ENCODE results near the gene PRELP. TPM values are rescaled to one million over a fixed set of nuclear protein-coding genes. Genes with fewer than 3 reads are reported as not detected.

Gene PRELP
- total RNA-seq, 6 experiments from 2014 or later: 3.8 to 10.8 (median 5.4) TPM

DNA sequence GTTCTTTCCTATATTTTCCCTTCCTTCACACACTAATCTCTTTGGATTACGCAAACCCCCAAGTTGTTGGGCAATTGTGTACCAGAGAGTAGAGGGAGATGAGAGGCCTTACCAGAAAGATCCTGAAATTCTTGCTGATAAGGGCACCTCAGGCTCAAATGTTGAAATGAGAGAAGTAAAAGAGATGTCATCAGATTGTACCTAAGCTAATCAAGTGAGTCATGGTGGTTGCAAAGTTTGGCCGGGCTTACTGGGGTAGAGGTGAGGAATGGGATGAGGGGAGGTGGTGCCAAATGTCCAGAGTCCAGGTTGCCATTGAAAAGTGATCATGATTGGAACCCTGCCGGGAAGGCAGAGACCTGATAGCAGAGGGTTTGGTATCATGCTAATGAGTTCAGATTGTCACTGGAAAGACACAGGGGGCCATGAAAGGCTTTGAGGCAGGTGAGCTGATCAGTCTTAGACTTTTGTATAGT lies 61.4 kb downstream of the PRELP start:
- intact Hi-C loops (cut with DNase I): no loop called here
- WGBS (ENCODE audit: insufficient coverage, low coverage, low lambda C conversion rate, missing lambda C conversion rate): 24% methylated on average over 3 of the region's 3 CpGs
- DNase-seq (peak; percentile 79 to 94 (median 87)), ATAC-seq (peak; percentile 71 to 83 (median 75))
- Histone ChIP-seq H3K36me3 (no peaks in the 10 kb centered on the region), H3K4me3 (no peak overlapping the region), H3K27ac (peak overlapping the region; percentile 77 to 100 (median 97)), H3K27me3 (no peaks in the 10 kb centered on the region), H3K9me3 (no peaks in the 10 kb centered on the region), H3K4me1 (peaks cover 0 to 41% (median 18%) of the 10 kb centered on the region in 4 donors)
- TF ChIP-seq, protein P1, sequence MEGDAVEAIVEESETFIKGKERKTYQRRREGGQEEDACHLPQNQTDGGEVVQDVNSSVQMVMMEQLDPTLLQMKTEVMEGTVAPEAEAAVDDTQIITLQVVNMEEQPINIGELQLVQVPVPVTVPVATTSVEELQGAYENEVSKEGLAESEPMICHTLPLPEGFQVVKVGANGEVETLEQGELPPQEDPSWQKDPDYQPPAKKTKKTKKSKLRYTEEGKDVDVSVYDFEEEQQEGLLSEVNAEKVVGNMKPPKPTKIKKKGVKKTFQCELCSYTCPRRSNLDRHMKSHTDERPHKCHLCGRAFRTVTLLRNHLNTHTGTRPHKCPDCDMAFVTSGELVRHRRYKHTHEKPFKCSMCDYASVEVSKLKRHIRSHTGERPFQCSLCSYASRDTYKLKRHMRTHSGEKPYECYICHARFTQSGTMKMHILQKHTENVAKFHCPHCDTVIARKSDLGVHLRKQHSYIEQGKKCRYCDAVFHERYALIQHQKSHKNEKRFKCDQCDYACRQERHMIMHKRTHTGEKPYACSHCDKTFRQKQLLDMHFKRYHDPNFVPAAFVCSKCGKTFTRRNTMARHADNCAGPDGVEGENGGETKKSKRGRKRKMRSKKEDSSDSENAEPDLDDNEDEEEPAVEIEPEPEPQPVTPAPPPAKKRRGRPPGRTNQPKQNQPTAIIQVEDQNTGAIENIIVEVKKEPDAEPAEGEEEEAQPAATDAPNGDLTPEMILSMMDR (IDR thresholded peaks at IDR 0.05): no peak
- peak; percentile 79 for TF ChIP-seq POLR2A (IDR thresholded peaks at IDR 0.05)

DNA sequence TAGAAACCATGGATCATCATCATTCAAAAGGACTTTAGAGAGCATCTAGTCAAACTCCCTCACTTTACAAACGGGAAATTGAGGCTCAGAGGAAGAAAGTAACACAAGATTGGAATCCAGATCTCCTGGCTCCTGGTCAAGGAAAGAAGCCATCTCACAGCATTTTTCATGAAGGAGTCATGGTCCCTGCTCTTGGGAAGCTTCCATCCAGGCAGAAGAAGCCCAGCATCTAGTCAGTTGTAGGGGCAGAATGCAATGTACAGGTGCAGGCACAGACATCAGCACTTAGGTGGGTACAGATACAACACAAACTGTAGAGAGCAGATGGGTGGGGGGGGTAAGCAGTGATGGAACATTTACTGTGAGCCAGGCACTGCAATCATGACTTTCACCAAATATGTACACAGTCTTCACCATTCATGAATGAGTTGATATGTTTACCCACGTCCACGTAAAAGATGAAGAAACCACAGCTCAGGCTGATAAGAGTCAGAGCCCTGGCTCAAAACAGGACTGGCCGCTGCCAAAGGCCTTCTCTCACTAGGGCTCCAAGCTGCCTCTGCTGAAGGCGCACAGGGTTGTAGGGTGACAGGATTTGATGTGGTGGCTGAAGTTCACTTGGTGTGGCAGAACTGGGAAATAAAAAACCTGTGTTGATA lies 62.3 kb downstream of the PRELP start:
- Histone ChIP-seq H3K36me3 (no peaks in the 10 kb centered on the region), H3K27ac (peak overlapping the region; percentile 76 to 100 (median 97)), H3K27me3 (no peaks in the 10 kb centered on the region), H3K9me3 (no peaks in the 10 kb centered on the region), H3K4me1 (peaks cover 0 to 41% (median 18%) of the 10 kb centered on the region in 4 donors), H3K4me3 (no peak overlapping the region)
- ATAC-seq (peak; percentile 75 to 88 (median 80)), DNase-seq (peak; percentile 81 to 94 (median 93))
- WGBS (ENCODE audit: insufficient coverage, low coverage, low lambda C conversion rate, missing lambda C conversion rate): 19% methylated on average over 5 of the region's 5 CpGs
- intact Hi-C loops (cut with DNase I): no loop called here
- peak; percentile 95 for TF ChIP-seq POLR2A (IDR thresholded peaks at IDR 0.05)
- TF ChIP-seq, protein P1 (IDR thresholded peaks at IDR 0.05): no peak

DNA sequence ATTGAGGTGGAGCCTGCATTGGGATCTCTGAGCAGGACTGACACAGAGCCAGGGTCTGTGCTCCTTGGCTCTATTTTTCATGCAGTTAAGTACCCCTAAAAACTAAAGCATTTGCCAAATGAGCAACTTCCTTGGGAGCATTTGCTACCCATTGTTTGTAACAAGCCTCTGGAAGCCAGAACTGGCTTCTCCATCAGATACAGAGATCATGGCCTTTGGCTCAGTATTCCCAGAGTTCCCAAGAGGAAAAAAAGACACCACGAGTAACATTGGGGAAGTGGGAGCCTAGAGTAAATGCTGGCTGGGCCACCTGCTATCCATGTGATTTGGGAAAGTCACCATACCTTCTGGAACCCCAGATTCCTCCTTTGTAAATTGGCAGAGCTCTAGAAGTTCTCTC lies 63.1 kb downstream of the PRELP start:
- H3K9me3 ChIP-seq: no peaks in the 10 kb centered on the region
- peak overlapping the region; percentile 76 to 100 (median 90) for H3K27ac ChIP-seq
- WGBS (ENCODE audit: insufficient coverage, low coverage, low lambda C conversion rate, missing lambda C conversion rate): 27% methylated on average over 1 of the region's 1 CpG
- peaks cover 0 to 41% (median 18%) of the 10 kb centered on the region in 4 donors for H3K4me1 ChIP-seq
- H3K27me3 ChIP-seq: no peaks in the 10 kb centered on the region
- DNase-seq: no peak
- no peak overlapping the region for H3K4me3 ChIP-seq
- no peak for ATAC-seq
- TF ChIP-seq, protein P1 (IDR thresholded peaks at IDR 0.05): no peak
- no peak for TF ChIP-seq POLR2A (IDR thresholded peaks at IDR 0.05)
- intact Hi-C loops (cut with DNase I): no loop called here
- no peaks in the 10 kb centered on the region for H3K36me3 ChIP-seq

DNA sequence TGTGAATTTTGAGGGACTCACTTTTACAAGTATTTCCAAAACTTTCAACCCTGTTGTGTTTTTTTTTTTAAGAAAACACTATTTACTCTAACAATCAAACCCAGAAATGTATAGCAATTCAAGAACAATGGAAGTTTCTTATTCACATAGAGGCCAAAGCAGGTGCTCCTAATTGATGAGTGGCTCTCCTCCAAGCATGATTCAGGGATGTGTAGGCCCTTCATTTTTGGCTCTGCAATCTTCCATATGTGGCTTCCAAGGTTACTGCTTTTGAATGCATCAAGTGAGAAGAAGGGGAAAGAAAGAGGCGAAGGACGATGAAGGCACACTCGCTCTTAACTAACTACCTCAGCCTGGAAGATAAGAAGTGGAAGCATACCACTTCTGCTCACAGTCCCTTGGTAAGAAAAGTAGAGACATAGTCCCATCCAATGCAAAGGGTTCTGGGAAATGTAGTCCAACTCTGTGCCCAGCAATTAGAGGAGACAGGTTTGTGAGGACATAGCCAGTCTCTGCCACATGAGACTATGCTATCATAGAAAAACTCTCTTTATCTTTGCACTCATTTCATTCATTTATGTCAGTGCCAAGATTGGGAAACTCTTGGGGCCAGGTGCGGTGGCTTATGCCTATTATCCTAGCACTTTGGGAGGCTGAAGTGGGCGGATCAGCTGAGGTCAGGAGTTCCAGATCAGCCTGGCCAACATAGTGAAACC lies 64.4 kb downstream of the PRELP start:
- ATAC-seq (peak; percentile 30 to 52 (median 46)), DNase-seq (peak; percentile 71 to 73 (median 72))
- intact Hi-C loops (cut with DNase I): no loop called here
- no peaks in the 10 kb centered on the region for H3K9me3 ChIP-seq
- no peaks in the 10 kb centered on the region for H3K36me3 ChIP-seq
- H3K27me3 ChIP-seq: no peaks in the 10 kb centered on the region
- no peak overlapping the region for H3K4me3 ChIP-seq
- 68% methylated on average over 5 of the region's 5 CpGs for WGBS (ENCODE audit: insufficient coverage, low coverage, low lambda C conversion rate, missing lambda C conversion rate)
- TF ChIP-seq, protein P1 (IDR thresholded peaks at IDR 0.05): no peak
- TF ChIP-seq POLR2A (IDR thresholded peaks at IDR 0.05): no peak
- peaks cover 0 to 37% (median 18%) of the 10 kb centered on the region in 4 donors for H3K4me1 ChIP-seq
- H3K27ac ChIP-seq: peak overlapping the region in 1 of 3 donors; percentile 100

Other genes with a start within 250 kb of the PRELP start
- under 1 TPM in 3 of 6 experiments, not detected in 3; 0.46 to 0.61 (median 0.46) TPM for gene CHIT1, start 246.1 kb upstream of the PRELP start, total RNA-seq
- 10 to 100 TPM in 1 of 6 experiments, 1 to 10 TPM in 5; 2.0 to 11.2 (median 5.4) TPM for gene BTG2, start 170.3 kb upstream of the PRELP start, total RNA-seq
- 1 to 10 TPM; 2.7 to 9.0 (median 3.8) TPM for gene FMOD, start 124.7 kb upstream of the PRELP start, total RNA-seq
- not detected for gene OPTC, start 18.3 kb downstream of the PRELP start, total RNA-seq
- 10 to 100 TPM in 4 of 6 experiments, 1 to 10 TPM in 2; 8.7 to 59.3 (median 23.3) TPM for gene ATP2B4, start 151.0 kb downstream of the PRELP start, total RNA-seq